GM10266 (cell line): ENCODE measurements around the gene KIN.

Experiments used
- DNase-seq: peaks from one replicate; pipeline ENCODE4 v3.0.0; 2012; ENCODE audit errors: extremely low spot score
- CTCF ChIP-seq: IDR thresholded peaks from 2 replicates; pipeline ENCODE4 v1.5.1; 2012; ENCODE audit warnings: mild to moderate bottlenecking, low read depth; ENCODE audit not compliant: control insufficient read depth, insufficient read depth; ENCODE audit errors: missing control alignments

Gene KIN, protein sequence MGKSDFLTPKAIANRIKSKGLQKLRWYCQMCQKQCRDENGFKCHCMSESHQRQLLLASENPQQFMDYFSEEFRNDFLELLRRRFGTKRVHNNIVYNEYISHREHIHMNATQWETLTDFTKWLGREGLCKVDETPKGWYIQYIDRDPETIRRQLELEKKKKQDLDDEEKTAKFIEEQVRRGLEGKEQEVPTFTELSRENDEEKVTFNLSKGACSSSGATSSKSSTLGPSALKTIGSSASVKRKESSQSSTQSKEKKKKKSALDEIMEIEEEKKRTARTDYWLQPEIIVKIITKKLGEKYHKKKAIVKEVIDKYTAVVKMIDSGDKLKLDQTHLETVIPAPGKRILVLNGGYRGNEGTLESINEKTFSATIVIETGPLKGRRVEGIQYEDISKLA

GRCh38 chr10:7787857-7788638 lies at the start of gene KIN, which contains the start of gene ATP5F1C:
Gene KIN (minus strand): TSS chr10:7787993. CDS start chr10:7787933, 60 bp downstream.
Gene ATP5F1C (plus strand): TSS chr10:7788177. CDS start chr10:7788208, 31 bp downstream.
- DNase-seq, result peak; percentile 96
- TF ChIP-seq CTCF, result no peak

DNA sequence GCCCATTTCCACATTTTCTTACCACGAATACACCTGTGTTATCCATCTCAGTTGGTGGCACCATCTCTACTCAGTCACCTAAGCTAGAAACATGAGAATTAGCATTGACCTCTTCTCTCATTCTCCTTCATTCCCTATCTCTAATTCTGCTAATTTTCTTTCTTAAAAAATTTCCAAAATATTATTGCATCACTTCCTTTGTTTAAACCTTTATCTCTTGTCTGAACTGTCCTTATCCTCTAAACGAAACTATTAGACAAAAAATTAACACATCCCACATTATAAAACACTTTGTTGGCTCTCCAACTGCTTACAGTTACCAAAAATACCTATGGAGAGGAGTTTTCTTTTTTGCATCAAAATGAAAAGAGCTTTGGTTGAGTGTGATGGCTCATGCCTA lies 48.8 kb upstream of the KIN start:
- TF ChIP-seq CTCF, result no peak
- no peak for DNase-seq

DNA sequence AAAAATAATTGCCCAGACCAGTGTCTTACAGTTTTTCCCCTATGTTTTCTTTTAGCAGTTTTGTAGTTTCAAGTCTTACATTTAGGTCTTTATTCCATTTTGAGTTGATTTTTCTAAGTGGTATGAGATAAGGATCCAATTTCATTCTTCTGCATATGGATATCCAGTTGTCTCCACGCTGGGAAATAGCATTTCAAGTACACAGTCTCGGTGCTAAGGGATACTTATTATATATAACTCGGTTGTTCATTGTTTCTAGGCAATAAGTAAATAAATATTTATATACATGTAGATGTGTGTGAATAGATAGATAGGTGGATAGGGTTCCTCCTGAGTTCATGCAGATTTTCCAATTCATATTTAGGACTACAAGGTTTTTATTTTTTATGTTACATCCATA lies 46.5 kb upstream of the KIN start:
- TF ChIP-seq CTCF, result no peak

DNA sequence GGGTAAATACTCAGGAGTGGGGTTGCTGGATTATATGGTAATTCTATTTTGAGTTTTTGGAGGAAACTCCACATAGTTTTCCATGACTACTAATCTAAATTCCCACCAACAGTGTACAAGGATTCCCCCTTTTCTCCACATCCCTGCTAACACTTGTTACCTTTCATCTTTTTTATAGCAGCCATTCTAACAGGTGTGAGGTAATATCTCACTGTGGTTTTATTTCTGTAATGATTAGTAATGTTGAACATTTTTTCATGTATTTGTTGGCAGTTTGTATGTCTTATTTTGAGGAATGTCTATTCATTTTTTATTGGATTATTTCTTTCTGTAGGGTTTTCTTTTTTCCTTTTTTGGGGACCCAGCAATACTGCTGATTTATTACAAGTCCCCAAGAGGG lies 45.4 kb upstream of the KIN start:
- DNase-seq, result no peak
- no peak for TF ChIP-seq CTCF

More for the DNA sequence above, 46.5 kb upstream of the KIN start:
- no peak for DNase-seq

GRCh38 chr10:7832060-7832459 lies 44.3 kb upstream of the KIN start:
- TF ChIP-seq CTCF, result no peak
- DNase-seq, result no peak

DNA sequence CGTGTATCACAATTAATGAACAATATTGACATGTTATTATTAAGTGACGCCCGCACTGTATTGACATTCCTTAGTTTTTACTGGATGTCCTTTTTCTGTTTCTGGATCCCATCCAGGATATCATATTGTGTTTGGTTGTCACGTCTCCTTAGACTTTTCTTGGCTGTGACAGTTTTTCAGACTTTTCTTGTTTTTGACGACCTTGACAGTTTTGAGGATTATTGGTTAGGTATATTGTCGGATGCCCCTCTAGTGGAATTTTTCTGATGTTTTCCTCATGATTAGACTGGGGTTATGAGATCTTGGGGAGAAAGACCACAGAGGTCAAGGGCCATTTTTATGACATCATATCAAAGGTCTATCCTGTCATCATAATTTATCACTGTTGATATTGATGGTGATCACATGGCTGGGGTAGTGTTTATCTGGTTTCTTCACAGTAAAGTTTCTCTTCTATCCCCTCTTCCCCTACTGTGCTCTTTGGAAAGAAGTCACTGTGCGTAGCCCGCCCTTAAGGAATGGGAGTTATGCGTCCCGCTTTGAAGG lies 41.6 kb upstream of the KIN start:
- no peak for TF ChIP-seq CTCF
- no peak for DNase-seq
